Fibroblast of upper back skin (primary cell): ENCODE measurements around the gene LEFTY2.
"Not testable (repeated sequence)": the region's sequence is repeated elsewhere in the genome, so short reads cannot be mapped to it uniquely, and the experiment has no call there.

Experiments used
- DNase-seq: peaks from one replicate; pipeline ENCODE4 v3.0.0-alpha.2; 2013

The LEFTY2 gene

DNA sequence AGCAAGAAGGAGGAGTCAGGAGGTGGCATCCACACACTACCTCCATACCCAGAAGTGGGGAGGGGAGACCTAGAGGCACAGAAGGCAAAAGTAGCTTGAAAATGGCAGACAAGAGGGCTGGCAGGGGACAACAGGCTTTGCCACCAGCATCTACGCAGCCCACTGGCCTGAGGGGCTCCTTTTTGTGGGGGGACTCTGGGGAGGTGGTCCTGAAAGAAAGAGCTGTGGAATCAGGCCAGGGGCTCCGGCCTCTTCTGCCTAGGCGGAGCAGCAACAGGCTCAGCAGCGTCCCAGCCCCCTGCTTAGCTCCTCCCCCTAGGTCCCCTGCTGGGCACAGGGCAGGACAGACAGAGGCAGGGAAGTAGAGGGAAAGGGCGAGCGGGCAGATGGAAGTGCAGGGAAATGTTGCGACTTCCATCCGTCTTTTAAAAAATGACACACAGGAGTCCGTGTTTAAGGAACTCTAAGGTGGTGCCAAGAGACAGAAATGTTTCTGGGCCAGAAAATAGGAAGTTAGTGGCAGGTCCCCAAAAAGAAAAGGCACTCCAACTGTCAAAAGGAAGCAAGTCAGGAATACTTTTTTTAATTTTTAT lies 10.0 kb upstream of the LEFTY2 start:
- no peak for DNase-seq

DNA sequence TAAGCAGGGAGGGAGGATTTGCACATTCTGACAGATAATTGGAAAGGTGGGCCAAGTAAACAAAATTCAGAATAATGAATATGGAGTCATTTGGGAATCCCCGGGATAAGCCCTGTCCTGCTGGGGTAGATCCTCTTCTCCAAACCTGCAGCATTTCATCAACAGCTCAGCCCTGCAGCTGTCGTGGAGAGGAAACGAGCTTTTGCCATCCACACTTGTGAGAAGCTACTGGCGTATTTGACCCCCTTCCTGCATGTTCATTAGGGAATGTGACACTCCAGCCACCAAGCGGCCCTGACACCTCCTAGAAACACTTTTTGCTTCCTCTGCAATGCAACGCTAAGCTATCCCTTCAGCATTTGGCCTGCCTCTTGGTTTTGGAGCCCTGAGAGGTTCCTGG lies 8.0 kb upstream of the LEFTY2 start:
- DNase-seq: no peak

DNA sequence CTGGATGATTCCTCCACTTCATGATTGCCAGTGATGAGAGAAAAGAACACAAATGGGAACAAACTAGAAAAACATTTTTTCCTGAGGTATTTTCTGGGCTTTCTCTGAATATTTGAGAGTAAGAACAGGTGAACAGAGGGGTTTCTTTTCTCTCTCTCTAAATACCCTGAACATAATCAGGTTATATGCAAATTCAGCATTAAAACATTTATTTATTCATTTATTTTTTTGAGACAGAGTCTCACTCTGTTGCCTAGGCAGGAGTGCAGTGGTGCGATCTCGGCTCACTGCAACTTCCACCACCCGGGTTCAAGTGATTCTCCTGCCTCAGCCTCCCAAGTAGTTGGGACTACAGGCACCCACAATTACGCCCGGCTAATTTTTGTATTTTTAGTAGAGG lies 5.8 kb upstream of the LEFTY2 start:
- no peak for DNase-seq

DNA sequence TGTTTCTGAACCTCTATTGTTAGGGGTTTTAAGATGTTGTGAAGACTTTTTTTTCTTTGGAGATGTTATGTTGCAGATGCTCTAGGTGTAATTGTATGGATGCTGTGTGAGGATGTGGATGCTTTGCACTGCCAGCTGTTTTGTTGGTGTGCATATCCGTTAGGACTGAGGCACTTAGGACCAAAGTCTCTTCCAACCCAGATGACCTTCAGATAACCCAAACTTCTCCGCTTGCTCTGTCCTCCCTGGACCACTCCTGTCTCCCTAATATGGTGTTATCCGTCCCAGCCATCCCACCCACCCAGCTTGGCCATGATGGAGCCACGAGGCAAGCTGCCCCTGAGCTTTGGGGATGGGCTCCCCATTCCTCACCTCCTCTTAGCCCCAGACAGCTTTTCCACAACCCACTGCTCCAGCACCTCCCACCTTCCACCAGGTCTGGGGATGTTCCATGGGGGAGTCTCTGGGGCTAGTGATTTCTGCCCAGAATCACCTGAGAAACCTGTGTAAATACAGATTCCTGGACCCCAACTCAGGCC lies 5.1 kb upstream of the LEFTY2 start:
- no peak for DNase-seq

DNA sequence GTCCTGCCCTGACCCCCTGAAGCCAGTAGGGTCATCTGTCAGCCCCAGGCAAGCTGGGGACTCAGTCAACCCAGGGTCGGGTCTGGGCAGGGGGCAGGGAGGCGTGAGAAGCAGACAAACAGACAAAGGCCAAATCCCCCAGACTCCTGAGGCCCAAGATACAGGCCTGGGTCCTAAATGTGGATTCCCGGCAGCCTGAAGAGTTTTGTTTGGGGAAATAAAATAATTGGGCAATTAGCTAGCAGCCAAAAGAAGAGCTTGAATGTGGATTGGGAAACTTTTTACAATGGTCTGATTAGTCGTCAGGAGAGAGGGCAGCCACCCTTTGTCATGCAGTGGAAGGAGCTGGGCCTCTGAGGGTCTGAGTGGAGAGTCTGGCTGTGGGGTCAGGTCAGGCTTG lies 4.5 kb upstream of the LEFTY2 start:
- DNase-seq: no peak

DNA sequence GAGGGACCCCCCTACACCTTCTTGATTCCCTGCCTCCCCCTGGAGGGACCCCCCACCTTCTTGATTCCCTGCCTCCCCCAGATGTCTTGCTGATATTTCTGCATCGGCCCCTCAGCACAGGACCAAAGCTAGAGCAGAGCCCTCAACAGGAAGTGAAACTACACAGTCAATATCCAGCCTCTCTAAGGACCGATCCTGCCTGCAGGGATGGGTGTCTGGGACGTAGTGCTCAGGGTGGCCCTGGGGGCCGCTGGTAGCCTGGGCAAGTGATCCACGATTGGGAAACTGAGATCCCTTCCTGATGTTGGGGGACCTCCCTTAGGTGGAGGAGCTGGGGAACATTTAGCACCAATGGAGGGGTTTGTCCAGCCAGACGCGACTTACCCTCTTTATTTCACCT lies 3.9 kb upstream of the LEFTY2 start:
- DNase-seq: no peak

DNA sequence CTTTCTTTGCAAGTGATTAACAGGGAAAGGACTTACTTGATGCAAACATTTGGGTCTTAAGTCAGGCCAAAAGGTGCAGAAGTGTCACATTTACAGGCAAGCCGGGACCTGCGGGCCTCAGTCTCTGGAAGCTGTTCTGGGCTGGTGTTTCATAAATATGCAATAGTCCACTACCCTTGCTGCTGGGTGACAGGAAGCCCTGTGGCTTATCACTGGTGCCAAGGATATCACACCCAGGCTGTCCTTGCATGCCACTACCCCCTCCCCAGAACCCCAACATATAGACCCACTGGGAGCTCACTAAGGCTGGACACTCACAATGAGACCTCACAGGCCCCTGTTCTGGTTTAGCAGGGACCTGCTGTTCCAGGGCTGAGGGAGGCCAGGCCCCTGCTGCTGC lies 3.4 kb upstream of the LEFTY2 start:
- DNase-seq: no peak

DNA sequence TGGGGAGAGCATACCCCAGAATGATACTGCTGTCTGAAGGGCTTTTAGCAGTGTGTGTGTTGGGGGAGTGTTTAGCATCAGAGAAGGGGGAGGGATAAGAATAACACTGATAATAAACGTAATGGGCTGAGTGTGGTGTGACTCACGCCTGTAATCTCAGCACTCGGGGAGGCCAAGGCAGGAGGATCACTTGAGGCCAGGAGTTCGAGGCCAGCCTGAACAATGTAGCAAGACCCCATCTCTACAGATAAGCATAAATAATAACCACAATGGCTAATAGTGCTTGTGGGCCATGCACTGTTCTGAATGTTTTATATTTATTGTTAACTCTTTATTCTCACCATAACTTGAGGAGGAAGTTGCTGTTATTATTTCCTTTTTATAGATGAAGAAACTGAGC lies 2.6 kb upstream of the LEFTY2 start:
- DNase-seq: no peak

DNA sequence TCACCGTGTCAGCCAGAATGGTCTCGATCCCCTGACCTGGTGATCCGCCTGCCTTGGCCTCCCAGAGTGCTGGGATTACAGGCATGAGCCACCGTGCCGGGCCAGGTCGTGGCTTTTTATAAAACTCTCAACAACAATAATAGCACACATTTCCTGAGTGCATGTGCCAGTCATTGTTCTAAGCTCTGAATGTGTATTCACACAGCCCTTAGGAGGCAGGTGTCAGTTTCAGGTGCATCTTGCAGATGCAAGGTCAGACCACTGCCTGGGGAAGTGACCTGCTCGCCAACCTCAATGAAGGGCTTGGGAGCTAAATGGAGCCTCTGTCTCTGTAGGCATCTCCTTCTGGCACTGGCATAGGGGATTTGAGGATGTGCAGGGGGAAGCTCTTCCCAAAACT lies 1.6 kb upstream of the LEFTY2 start:
- no peak for DNase-seq

DNA sequence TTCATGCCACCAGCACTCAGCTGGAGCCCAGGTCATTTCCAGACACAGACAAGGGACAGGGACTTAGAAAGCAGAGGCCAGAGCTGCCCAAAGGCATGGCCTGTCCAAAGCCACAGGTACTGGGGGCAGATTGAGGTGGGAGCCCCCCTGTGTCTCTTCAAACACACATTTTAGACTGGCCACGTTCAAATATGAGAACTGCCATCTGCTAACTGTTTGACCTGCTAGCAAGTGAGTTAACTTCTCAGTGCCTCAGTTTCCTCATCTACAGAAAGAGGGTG lies 862 bp upstream of the LEFTY2 start:
- no peak for DNase-seq

DNA sequence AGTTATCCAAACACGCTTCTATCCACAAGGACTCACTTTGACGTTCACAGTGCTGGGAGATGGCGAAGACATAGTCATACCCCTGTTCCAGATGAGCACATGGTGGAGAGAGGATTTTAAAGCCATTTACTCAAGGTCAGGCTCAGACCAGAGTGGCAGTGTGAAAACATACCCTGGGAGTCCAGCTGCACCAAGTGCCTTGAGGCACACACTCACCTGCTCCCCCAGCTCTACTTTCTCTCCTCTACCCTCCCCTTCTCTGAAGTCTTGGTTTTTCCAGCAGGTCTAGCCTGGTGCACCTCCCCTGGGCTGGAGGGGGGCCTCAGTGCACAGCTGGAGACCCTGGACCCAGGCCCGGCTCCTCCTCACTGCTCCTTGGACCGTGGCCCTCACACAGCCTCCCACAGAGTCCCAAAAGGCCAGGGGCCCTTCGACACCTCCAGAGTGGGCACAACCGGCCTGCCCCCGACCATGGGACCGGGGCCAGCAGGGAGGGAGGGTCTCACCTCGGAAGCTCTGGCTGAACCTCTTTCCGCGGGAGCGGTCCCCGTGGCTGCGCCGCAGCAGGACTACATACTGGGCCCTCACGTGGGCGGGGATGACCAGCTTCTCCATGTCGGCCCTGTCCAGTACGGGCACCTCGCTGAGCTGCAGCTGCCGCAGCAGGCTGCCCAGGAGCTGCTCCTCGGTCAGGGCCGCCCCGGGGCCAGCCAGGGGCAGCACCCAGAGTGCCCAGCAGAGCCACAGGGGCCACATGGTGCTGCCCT lies 452 bp downstream of the LEFTY2 start:
- DNase-seq: no peak

DNA sequence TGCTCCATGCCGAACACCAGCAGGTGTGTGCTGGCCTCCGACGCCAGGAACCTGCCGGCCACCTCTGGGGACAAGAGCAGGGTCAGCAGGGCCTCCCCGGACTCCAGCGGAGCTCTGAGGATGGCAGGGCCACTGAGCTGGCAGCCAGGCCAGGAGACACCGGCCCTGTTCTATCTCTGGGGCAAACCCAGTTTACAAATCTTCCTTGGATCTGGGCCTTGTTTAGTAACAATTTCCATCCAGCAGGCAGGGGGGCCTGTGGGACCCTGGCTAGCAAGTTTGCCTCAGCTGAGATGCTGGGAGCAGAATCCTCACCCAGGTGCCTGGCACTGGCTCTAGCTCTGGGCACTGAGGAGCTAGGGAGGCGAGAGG lies 1.1 kb downstream of the LEFTY2 start:
- not testable (repeated sequence) for DNase-seq

DNA sequence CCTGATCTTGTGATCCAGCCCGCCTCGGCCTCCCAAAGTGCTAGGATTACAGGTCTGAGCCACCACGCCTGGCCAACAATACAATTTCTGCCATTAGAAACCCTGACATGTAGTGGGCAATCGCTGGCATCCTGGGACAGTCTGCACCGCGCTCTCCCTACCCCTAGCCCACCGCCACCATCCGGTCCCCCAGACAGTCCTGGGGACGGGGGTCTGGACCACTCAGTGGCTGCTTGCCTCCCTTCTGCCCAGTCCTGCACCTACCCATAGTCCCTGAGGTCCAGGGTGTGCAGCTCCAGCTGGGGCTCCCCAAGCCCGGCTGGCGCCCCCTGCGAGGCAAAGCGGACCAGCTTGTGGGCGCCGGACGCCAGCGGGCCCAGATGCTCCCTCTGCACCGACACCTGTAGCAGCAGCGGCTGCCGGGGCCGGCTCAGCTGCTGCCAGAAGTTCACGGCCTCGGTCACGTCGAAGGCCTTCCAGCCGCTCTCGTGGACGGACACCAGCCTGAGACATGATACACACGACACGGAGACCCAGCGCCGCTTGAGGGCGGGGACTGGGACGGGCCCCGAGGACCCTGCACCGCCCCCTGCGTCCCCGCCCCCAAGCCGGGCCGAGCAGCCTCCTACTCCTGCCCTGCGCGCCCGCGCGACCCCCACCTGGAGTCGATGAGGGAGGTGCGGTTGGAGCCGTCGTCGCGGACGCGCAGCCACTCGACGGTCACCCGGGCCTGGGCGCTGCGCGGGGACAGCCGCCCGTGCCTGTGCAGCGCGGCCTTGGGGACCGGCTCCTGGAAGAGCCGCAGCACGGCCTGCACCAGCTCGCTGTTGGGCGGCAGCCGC lies 1.7 kb downstream of the LEFTY2 start:
- DNase-seq: not testable (repeated sequence)

DNA sequence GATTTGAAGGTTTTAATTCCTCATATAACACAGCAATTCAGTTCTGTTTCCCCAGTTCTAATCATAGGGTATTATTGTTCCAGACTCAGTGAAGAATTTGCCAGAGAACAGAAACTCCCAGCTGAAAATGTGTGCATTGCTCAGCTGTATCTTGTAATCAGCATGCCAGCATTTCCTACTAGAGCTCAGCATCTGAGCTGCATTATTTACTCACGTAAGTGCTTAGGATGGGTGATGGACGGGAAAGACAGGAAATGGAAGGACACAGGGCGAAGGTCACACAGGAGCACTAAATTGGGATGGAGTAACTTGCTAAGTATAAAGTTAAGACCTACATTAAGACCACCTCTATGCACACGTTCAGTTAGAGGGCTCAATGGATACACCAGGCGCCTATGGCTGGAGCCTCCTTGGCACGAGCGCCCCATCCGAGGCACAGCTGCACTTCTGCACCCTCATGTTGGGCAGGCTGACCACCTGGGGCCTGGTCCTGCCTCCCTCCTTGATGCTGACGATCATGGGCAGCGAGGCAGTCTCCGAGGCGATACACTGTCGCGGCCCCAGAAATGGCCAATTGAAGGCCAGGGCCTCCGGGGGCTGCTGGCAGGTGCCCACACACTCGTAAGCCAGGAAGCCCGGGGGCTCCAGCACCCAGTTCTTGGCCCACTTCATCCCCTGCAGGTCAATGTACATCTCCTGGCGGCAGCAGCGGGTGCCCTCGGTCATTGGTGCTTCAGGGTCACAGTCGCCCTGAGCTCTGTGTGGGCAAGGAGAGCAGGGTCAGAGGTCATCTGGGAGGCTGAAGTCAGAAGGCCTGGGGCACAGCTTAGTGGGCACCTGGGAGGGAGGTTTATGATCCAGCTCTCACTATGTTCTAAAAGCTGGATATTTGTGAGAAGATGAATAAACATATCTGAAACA lies 3.7 kb downstream of the LEFTY2 start:
- DNase-seq: no peak

DNA sequence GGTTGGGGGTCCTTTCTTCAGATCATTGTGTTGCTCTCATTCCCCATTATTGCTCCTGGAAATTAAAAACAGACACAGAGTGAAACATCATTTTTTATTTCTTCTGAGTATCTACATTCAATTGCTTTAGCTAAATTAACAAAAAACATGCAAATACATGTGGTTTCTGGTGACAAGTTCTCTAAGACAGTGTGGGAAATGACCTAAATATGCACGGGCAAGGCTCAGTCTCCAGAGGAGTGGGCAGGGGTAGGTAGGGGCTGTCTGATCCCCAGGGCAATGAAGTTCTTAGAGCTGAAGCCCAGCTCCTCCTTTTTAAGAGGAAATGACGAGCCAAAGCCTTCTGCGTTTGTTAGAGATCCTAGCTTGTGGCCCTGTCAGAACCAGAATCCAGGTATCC lies 4.5 kb downstream of the LEFTY2 start:
- no peak for DNase-seq

DNA sequence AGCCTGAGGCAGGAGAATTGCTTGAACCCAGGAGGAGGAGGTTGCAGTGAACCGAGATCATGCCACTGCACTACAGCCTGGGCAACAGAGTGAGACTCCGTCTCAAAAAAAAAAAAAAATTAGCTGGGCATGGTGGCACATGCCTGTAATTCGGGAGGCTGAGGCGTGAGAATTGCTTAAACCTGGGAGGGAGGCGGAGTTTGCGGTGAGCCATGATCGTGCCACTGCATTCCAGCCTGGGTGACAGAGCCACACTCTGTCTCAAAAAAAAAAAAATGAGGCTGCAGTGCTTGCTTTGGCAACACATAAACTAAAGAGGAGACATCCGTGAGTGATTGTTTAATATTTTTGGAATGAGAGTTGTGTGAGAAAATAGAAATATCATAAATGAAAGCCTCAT lies 4.9 kb downstream of the LEFTY2 start:
- DNase-seq: not testable (repeated sequence)

DNA sequence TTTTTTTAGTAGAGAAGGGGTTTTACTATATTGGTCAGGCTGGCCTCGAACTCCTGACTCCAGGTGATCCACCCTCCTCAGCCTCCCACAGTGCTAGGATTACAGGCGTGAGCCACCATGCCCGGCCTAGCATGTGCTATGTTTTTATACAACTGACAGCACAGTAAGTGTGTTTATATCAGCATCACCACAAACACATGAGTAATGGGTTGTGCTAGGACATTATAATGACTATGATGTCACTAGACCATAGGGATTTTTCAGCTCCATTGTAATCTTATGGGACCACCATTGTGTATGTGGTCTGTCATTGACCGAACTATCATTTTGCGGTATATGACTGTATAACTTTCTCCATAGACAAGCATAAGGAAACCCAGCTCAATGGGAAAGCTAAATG lies 6.3 kb downstream of the LEFTY2 start:
- no peak for DNase-seq

DNA sequence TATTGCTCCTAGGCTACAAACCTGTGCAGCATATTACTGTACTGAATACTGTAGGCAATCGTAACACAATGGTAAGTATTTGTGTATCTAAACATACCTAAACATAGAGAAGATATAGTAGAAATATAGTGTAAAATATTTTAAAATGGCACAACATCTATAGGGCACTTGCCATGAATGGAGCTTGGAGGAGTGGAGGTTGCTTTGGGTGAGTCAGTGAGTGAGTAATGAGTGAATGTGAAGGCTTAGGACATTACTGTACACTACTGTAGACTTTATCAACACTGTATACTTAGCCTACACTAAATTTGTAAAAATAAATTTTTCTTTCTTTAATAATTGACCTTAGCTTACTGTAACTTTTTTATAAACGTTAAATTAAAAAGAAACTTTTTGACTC lies 7.9 kb downstream of the LEFTY2 start:
- DNase-seq: peak; percentile 57

DNA sequence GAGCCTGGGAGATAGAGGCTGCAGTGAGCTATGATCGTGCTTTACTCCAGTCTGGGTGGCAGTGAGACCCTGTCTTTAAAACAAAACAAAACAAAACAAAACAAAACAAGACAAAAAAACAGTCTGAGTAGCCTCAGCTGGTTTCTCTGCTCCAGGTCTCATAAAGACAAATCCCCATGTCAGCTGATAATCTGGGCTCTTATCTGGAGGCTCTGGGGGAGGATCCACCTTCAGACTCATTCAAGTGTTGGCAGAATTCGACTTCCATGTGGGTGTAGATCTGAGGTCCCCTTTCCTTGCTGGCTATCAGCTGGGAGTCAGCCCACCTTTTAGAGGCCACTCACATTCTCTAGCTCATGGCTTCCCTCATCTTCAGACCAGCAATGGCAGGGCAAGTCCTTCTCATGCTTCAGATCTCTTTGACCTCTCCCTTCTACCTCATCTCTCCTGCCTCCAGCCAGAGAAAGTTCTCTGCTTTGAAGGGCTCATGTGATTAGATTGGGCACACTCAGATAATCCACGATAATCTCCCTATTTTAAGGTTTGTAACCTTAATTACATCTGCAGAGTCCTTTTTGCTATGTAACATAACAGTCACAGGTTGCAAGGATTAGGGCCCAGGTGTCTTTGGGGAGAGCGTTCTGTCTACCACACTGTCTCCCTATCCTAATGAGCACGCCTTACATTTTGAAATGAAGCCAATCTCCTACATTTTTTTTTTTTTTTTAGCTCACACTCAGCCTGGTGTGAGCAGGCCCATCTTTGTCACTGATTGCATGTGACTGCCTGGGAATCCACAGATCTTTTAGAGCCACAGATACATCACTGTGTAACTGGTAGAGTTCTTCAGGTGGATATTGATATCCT lies 9.5 kb downstream of the LEFTY2 start:
- DNase-seq: no peak

DNA sequence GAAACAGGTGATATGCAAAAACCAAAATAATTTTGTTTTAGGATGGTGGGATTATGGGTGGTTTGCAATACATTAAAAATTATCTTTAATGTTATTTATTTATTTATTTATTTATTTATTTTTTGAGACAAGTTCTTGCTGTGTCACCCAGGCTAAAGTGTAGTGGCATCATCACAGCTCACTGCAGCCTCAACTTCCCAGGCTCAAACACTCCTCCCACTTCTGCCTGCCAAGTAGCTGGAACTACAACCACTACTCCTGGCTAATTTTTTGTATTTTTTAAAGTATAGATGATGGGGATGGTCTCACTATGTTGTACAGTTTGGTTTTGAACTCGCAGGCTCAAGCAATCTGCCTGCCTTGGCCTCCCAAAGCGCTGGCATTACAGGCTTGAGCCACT lies 10.5 kb downstream of the LEFTY2 start:
- DNase-seq: no peak

DNA sequence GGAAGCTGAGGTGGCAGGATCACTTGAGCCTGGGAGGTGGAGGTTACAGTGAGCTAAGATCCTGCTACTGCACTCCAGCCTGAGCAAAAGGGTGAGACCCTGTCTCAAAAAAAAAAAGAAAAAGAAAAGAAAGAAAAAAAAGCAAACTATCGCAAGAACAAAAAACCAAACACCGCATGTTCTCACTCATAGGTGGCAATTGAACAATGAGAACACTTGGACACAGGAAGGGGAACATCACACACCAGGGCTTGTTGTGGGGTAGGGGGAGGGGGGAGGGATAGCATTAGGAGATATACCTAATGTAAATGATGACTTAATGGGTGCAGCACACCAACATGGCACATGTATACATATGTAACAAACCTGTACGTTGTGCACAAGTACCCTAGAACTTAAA lies 11.6 kb downstream of the LEFTY2 start:
- not testable (repeated sequence) for DNase-seq
